Tibial nerve (tissue), 4 donors: Measurements from ENCODE around the gene SLC5A2. TPM values are rescaled to one million over a fixed set of nuclear protein-coding genes. Genes with fewer than 3 reads are reported as not detected.
"Not testable (repeated sequence)": the region's sequence is repeated elsewhere in the genome, so short reads cannot be mapped to it uniquely, and the experiment has no call there.

ENCODE experiments used
- DNase-seq, 2 donors: peaks; one replicate each; pipeline ENCODE4 v3.0.0-alpha.2; 2019; ENCODE audit warnings: low spot score in 2 of 2
- H3K27ac ChIP-seq, 4 donors: fragments of 200-600 bp; sonication (generic) in 3 of 4; one replicate each; pipeline ENCODE4 v1.5.1; 2017 to 2019; ENCODE audit warnings: mild to moderate bottlenecking in 1 of 4
- H3K27me3 ChIP-seq, 2 donors: fragments of 200-600 bp; sonication (generic) in 1 of 2; one replicate each; pipeline versions ENCODE4 v1.5.1 to v1.6.0; 2017 to 2019
- H3K36me3 ChIP-seq, 3 donors: fragments of 200-600 bp; sonication (generic); one replicate each; pipeline ENCODE4 v1.5.1; 2018 to 2019
- H3K4me1 ChIP-seq, 4 donors: fragments of 200-600 bp; sonication (generic) in 3 of 4; one replicate each; pipeline ENCODE4 v1.5.1; 2017 to 2019
- H3K4me3 ChIP-seq, 4 donors: fragments of 200-600 bp; sonication (generic) in 3 of 4; one replicate each; pipeline ENCODE4 v1.5.1; 2017 to 2019; ENCODE audit warnings: mild to moderate bottlenecking in 1 of 4, moderate library complexity in 1 of 4
- H3K9me3 ChIP-seq, 4 donors: fragments of 200-600 bp; sonication (generic) in 3 of 4; one replicate each; pipeline ENCODE4 v1.5.1; 2017 to 2019
- EP300 ChIP-seq, 2 donors: sonication (generic); formaldehyde crosslinking; IDR thresholded peaks; one replicate each; pipeline ENCODE4 v1.6.1; 2017; ENCODE audit warnings: antibody characterized with exemption in 2 of 2, mild to moderate bottlenecking in 1 of 2
- POLR2A ChIP-seq, 2 donors: fragments of 450-650 bp; IDR thresholded peaks; one replicate each; pipeline ENCODE4 v1.6.1; 2017; ENCODE audit warnings: antibody characterized with exemption in 2 of 2, mild to moderate bottlenecking in 2 of 2, moderate library complexity in 2 of 2
- WGBS, 2 donors: methylation state at CpG; one replicate each; pipeline ENCODE4 v1.1.5; 2018; 5-methylcytosine and 5-hydroxymethylcytosine counted together
- total RNA-seq, 4 donors: library from RNA; depleted of rRNA; stranded (reverse); fragments of >200 nt; gene quantifications; one replicate each; pipeline ENCODE4 v1.1.0, GENCODE V29; 2016
- TF ChIP-seq, protein P1 (sequence below), 5 experiments: fragments of 200-600 bp in 3 of 5; fragments of 450-650 bp in 2 of 5; sonication (generic) in 3 of 5; IDR thresholded peaks; one replicate each; pipeline ENCODE4 v1.5.1; 2016 to 2019; ENCODE audit warnings: antibody characterized with exemption in 5 of 5, mild to moderate bottlenecking in 3 of 5, moderate library complexity in 2 of 5

Gene SLC5A2
- total RNA-seq, 4 donors from 2014 or later, result not detected

DNA sequence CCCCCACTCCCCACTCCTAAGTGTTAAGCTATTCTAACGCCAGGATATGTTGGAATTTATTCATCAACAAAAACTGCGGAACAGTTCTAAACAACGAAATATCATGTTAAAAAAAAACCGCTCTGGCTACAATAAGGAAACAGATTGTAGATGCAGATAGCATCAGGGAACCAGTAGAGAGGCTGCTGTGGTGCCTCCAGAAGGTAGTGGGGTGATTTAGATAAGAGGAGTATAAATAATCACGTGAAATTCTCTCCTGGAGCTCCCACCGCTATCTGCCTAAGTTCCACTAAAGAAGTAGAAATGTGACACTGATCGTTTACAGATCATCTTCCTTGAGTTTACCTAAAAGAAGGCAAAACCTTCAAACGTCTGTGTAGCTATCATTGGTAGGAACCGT, 52.8 kb downstream of the SLC5A2 start:
- Histone ChIP-seq H3K4me3 (no peak overlapping the region), H3K27ac (no peak overlapping the region), H3K9me3 (peaks cover 0 to 10% (median 0%) of the 10 kb centered on the region in 4 donors), H3K27me3 (peaks cover 0 to 51% of the 10 kb centered on the region in 2 donors), H3K4me1 (peaks cover 0 to 7% (median 0%) of the 10 kb centered on the region in 4 donors), H3K36me3 (no peaks in the 10 kb centered on the region)
- 62 to 63% methylated on average over 9 of the region's 9 CpGs for WGBS, 2 donors
- TF ChIP-seq, protein P1, sequence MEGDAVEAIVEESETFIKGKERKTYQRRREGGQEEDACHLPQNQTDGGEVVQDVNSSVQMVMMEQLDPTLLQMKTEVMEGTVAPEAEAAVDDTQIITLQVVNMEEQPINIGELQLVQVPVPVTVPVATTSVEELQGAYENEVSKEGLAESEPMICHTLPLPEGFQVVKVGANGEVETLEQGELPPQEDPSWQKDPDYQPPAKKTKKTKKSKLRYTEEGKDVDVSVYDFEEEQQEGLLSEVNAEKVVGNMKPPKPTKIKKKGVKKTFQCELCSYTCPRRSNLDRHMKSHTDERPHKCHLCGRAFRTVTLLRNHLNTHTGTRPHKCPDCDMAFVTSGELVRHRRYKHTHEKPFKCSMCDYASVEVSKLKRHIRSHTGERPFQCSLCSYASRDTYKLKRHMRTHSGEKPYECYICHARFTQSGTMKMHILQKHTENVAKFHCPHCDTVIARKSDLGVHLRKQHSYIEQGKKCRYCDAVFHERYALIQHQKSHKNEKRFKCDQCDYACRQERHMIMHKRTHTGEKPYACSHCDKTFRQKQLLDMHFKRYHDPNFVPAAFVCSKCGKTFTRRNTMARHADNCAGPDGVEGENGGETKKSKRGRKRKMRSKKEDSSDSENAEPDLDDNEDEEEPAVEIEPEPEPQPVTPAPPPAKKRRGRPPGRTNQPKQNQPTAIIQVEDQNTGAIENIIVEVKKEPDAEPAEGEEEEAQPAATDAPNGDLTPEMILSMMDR (IDR thresholded peaks at IDR 0.05), result no peak
- no peak for TF ChIP-seq EP300 (IDR thresholded peaks at IDR 0.05)
- DNase-seq, result no peak

DNA sequence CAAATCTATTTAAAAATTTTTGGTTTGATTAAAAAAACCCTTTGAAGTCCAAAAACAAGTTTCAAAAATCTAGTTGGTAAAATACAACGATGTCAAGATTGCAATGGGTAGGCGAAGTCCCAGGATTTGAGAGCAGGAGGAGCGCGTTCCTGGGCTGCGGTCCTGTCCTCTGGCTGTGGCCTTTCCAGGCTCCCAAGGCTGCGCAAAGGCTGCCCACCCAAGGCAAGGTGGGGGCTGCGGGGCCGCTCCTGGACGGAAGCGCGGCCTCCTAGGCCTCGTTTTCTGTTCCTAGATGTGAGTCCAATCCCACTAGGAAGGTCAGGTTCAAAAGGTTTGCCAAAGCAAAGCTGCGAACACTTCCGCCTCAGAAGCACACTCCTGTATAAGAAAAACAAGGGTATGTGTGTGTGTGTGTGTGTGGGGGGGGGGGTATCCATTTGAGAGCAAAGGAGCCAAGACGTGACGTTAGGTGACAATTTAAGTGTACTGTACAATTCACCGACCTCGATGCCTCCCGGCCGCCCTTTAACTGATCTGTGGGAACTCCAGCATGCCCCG, 54.0 kb downstream of the SLC5A2 start:
- peak overlapping the region in 1 of 4 donors; percentile 45 for H3K4me3 ChIP-seq
- H3K9me3 ChIP-seq, result peaks cover 0 to 14% (median 0%) of the 10 kb centered on the region in 4 donors
- 63 to 65% methylated on average over 20 to 21 of the region's 21 CpGs for WGBS, 2 donors
- no peak for DNase-seq
- no peak overlapping the region for H3K27ac ChIP-seq
- peaks cover 0 to 7% (median 0%) of the 10 kb centered on the region in 4 donors for H3K4me1 ChIP-seq
- H3K27me3 ChIP-seq, result peaks cover 0 to 51% of the 10 kb centered on the region in 2 donors
- TF ChIP-seq POLR2A (IDR thresholded peaks at IDR 0.05), result no peak
- no peak for TF ChIP-seq EP300 (IDR thresholded peaks at IDR 0.05)
- TF ChIP-seq, protein P1 (IDR thresholded peaks at IDR 0.05), result no peak
- H3K36me3 ChIP-seq, result no peaks in the 10 kb centered on the region

- Histone ChIP-seq H3K4me3 (peak overlapping the region in 2 of 4 donors; percentile 25 to 45), H3K9me3 (peaks cover 0 to 22% (median 0%) of the 10 kb centered on the region in 4 donors), H3K27me3 (peaks cover 0 to 51% of the 10 kb centered on the region in 2 donors), H3K27ac (no peak overlapping the region), H3K4me1 (peaks cover 0 to 7% (median 0%) of the 10 kb centered on the region in 4 donors), H3K36me3 (no peaks in the 10 kb centered on the region)
- TF ChIP-seq EP300 (IDR thresholded peaks at IDR 0.05) (no peak), POLR2A (IDR thresholded peaks at IDR 0.05) (no peak)
- TF ChIP-seq, protein P1 (IDR thresholded peaks at IDR 0.05), result no peak
- DNase-seq, result no peak
- 3 to 6% methylated on average over 26 to 56 of the region's 57 CpGs for WGBS, 2 donors
Observed at GRCh38 chr16:31537362-31538242, 54.7 kb downstream of the SLC5A2 start.

DNA sequence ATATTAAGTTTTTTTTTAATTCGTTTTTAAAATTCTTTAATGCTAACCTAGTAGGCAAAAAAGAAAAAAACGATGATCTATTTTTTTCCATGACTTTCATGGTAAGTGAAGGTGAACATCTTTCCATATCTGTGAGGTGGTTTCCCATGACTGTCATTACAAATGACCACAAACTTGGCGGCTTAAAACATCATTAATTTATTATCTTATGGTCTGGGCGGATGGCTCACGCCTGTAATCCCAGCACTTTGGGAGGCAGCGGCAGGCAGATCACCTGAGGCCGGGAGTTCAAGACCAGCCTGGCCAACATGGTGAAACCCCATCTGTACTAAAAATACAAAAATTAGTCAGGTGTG, 55.3 kb downstream of the SLC5A2 start:
- H3K27ac ChIP-seq, H3K36me3 ChIP-seq, DNase-seq, H3K4me3 ChIP-seq, H3K4me1 ChIP-seq: not testable (repeated sequence)
- Histone ChIP-seq H3K9me3 (peaks cover 0 to 28% (median 0%) of the 10 kb centered on the region in 4 donors), H3K27me3 (peaks cover 0 to 51% of the 10 kb centered on the region in 2 donors)
- WGBS, 2 donors, result 67 to 72% methylated on average over 7 of the region's 7 CpGs

DNA sequence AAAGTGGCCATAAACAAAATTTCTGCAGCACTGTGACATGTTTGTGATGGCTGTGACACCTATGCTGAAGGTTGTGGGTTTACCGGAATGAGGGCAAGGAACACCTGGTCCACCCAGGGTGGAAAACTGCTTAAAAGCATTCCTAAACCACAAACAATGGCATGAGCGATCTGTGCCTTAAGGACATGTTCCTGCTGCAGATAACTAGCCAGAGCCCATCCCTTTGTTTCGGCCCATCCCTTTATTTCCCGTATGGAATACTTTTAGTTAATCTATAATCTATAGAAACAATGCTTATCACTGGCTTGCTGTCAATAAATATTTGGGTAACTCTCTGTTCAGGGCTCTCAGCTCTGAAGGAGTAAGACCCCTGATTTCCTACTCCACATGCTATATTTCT, 56.8 kb downstream of the SLC5A2 start:
- H3K27me3 ChIP-seq, result peaks cover 0 to 44% of the 10 kb centered on the region in 2 donors
- not testable (repeated sequence) for H3K27ac ChIP-seq, H3K4me3 ChIP-seq, H3K4me1 ChIP-seq, H3K36me3 ChIP-seq, DNase-seq
- WGBS, 2 donors, result 77 to 92% methylated on average over 4 of the region's 4 CpGs
- H3K9me3 ChIP-seq, result peaks cover 0 to 28% (median 0%) of the 10 kb centered on the region in 4 donors

Other genes starting within 250 kb of the SLC5A2 start
- gene ITGAM, start 223.1 kb upstream of the SLC5A2 start, total RNA-seq, result 10 to 100 TPM; 10.9 to 31.0 (median 27.1) TPM
- gene ITGAX, start 127.9 kb upstream of the SLC5A2 start, total RNA-seq, result 1 to 10 TPM; 1.8 to 9.3 (median 4.3) TPM
- gene ITGAD, start 89.8 kb upstream of the SLC5A2 start, total RNA-seq, result under 1 TPM in 2 of 4 donors, not detected in 2; under 0.01 to 0.22 TPM
- gene COX6A2, start 54.8 kb upstream of the SLC5A2 start, total RNA-seq, result not detected
- 1 to 10 TPM; 1.5 to 2.5 (median 2.1) TPM for gene ZNF843, start 40.3 kb upstream of the SLC5A2 start, total RNA-seq
- gene ARMC5, start 23.6 kb upstream of the SLC5A2 start, total RNA-seq, result 10 to 100 TPM in 1 of 4 donors, 1 to 10 TPM in 3; 6.6 to 11.6 (median 9.1) TPM
- 10 to 100 TPM; 29.3 to 68.7 (median 53.5) TPM for gene TGFB1I1, start 11.0 kb upstream of the SLC5A2 start, total RNA-seq
- 100 to 1,000 TPM in 2 of 4 donors, 10 to 100 TPM in 2; 71.7 to 118 (median 93.5) TPM for gene RUSF1, start 25.3 kb downstream of the SLC5A2 start, total RNA-seq
- not detected for gene AHSP, start 44.8 kb downstream of the SLC5A2 start, total RNA-seq